H1 (cell line): ENCODE measurements around the gene SEMA6D. TPM values are rescaled to one million over a fixed set of nuclear protein-coding genes. Genes with fewer than 3 reads are reported as not detected.

ENCODE experiments used
- CTCF ChIA-PET: fragments of 300-600 bp; sonication (Branson Sonifier 250); formaldehyde crosslinking; loops from one replicate; lab custom pipeline; 2021; ENCODE audit not compliant: partially characterized antibody; lab: Charles Lee
- POLR2A ChIA-PET: fragments of 300-600 bp; sonication (Branson Sonifier 250); formaldehyde crosslinking; loops from one replicate; lab custom pipeline; 2021; ENCODE audit warnings: inconsistent platforms; ENCODE audit not compliant: partially characterized antibody; lab: Charles Lee
- DNase-seq, 2 experiments: peaks; one replicate each; pipeline versions ENCODE4 v3.0.0 to v3.0.0-alpha.2; 2010 to 2022; ENCODE audit warnings: low spot score in 2 of 2, low read depth in 1 of 2, mixed read lengths in 1 of 2
- FAIRE-seq: peaks from 2 replicates; lab custom pipeline; 2011; peaks lifted over from hg19 to GRCh38; lab: Jason Lieb, UNC
- H2AFZ ChIP-seq: 2 replicates; pipeline ENCODE4 v1.8.1; 2012; ENCODE audit warnings: low read length, inconsistent platforms
- H2AK5ac ChIP-seq: 2 replicates; pipeline ENCODE4 v1.6.1; 2013; ENCODE audit warnings: low read depth, low read length
- H2BK120ac ChIP-seq: replicated peaks from 2 replicates; pipeline ENCODE3; 2013; ENCODE audit warnings: low read depth, low read length, inconsistent platforms
- H2BK12ac ChIP-seq: 2 replicates; pipeline ENCODE4 v1.6.1; 2013; ENCODE audit warnings: low read depth, low read length
- H2BK15ac ChIP-seq: 2 replicates; pipeline ENCODE4 v1.6.1; 2013; ENCODE audit warnings: low read length
- H2BK20ac ChIP-seq: 2 replicates; pipeline ENCODE4 v1.6.1; 2013; ENCODE audit warnings: low read length
- H2BK5ac ChIP-seq: 2 replicates; pipeline ENCODE4 v1.6.1; 2013; ENCODE audit warnings: low read depth, low read length
- H3K14ac ChIP-seq: 2 replicates; pipeline ENCODE4 v1.6.1; 2013; ENCODE audit warnings: inconsistent platforms; ENCODE audit not compliant: insufficient read length
- H3K18ac ChIP-seq: 2 replicates; pipeline ENCODE4 v1.6.1; 2013; ENCODE audit warnings: low read length; ENCODE audit errors: extremely low read depth
- H3K23ac ChIP-seq: 2 replicates; pipeline ENCODE4 v1.6.1; 2013; ENCODE audit warnings: inconsistent platforms; ENCODE audit not compliant: insufficient read length
- H3K23me2 ChIP-seq: 2 replicates; pipeline ENCODE4 v1.6.1; 2013; ENCODE audit warnings: low read depth, low read length
- H3K27ac ChIP-seq: 2 replicates; pipeline ENCODE4 v1.6.1; 2011; ENCODE audit warnings: low read depth, low read length, inconsistent platforms
- H3K27me3 ChIP-seq, 4 experiments: replicated peaks in 1 of 4; 1 replicate in 1 of 4; 2 replicates in 3 of 4; pipeline versions ENCODE4 v1.6.1 to v1.8.1; 2011 to 2013; ENCODE audit warnings: low read length in 3 of 4, mild to moderate bottlenecking in 3 of 4, inconsistent platforms in 2 of 4, mixed read lengths in 2 of 4, moderate library complexity in 1 of 4; ENCODE audit not compliant: control insufficient read depth in 3 of 4, insufficient read depth in 3 of 4; ENCODE audit errors: extremely low read depth in 1 of 4
- H3K36me3 ChIP-seq, 4 experiments: 2 replicates each; pipeline versions ENCODE4 v1.6.1 to v1.8.1; 2011 to 2013; ENCODE audit warnings: mild to moderate bottlenecking in 4 of 4, low read length in 3 of 4, moderate library complexity in 2 of 4, control low read depth in 1 of 4, inconsistent platforms in 1 of 4; ENCODE audit not compliant: insufficient read depth in 4 of 4, control insufficient read depth in 2 of 4
- H3K4ac ChIP-seq: replicated peaks from 2 replicates; pipeline ENCODE3; 2013; ENCODE audit warnings: low read length, low read depth, mixed read lengths, inconsistent platforms; ENCODE audit not compliant: insufficient read length
- H3K4me1 ChIP-seq, 4 experiments: replicated peaks in 1 of 4; 1 replicate in 1 of 4; 2 replicates in 3 of 4; pipeline versions ENCODE4 v1.6.1 to v1.8.1; 2011 to 2013; ENCODE audit warnings: low read length in 3 of 4, inconsistent platforms in 2 of 4, mixed read lengths in 1 of 4; ENCODE audit not compliant: insufficient read depth in 4 of 4, control insufficient read depth in 3 of 4
- H3K4me2 ChIP-seq, 2 experiments: 2 replicates each; pipeline versions ENCODE4 v1.6.1 to v1.8.1; 2011 to 2013; ENCODE audit warnings: low read depth in 2 of 2, low read length in 2 of 2, control low read depth in 1 of 2, inconsistent platforms in 1 of 2, mild to moderate bottlenecking in 1 of 2; ENCODE audit not compliant: insufficient read depth in 1 of 2
- H3K4me3 ChIP-seq, 4 experiments: fragments of 200-600, 300-600 bp in 1 of 4; sonication (generic), shearing (Covaris generic), sonication (Bioruptor Twin) in 1 of 4; 2 replicates each; pipeline versions ENCODE4 v1.5.1 to v1.8.1; 2011 to 2016; ENCODE audit warnings: low read length in 4 of 4, low read depth in 3 of 4, control low read depth in 2 of 4, inconsistent platforms in 2 of 4, mild to moderate bottlenecking in 2 of 4, mixed read lengths in 1 of 4, moderate library complexity in 1 of 4; ENCODE audit not compliant: insufficient read depth in 2 of 4; ENCODE audit errors: extremely low read depth in 1 of 4
- H3K56ac ChIP-seq: replicated peaks from 2 replicates; pipeline ENCODE3; 2013; ENCODE audit warnings: low read depth, mild to moderate bottlenecking, mixed read lengths, low read length, inconsistent platforms; ENCODE audit not compliant: insufficient read length
- H3K79me1 ChIP-seq: 2 replicates; pipeline ENCODE4 v1.6.1; 2013; ENCODE audit warnings: low read depth, low read length, control low read depth
- H3K79me2 ChIP-seq, 2 experiments: 2 replicates each; pipeline versions ENCODE4 v1.6.1 to v1.8.1; 2012 to 2013; ENCODE audit warnings: low read length in 2 of 2, mild to moderate bottlenecking in 2 of 2, inconsistent platforms in 1 of 2; ENCODE audit not compliant: insufficient read depth in 2 of 2, control insufficient read depth in 1 of 2
- H3K9ac ChIP-seq, 4 experiments: replicated peaks in 1 of 4; 1 replicate in 1 of 4; 2 replicates in 3 of 4; pipeline versions ENCODE4 v1.6.1 to v1.8.1; 2011 to 2013; ENCODE audit warnings: low read depth in 3 of 4, low read length in 3 of 4, control low read depth in 2 of 4, mild to moderate bottlenecking in 2 of 4, moderate library complexity in 2 of 4, inconsistent platforms in 1 of 4; ENCODE audit errors: extremely low read depth in 1 of 4
- H3K9me3 ChIP-seq, 2 experiments: 2 replicates each; pipeline versions ENCODE4 v1.6.1 to v1.8.1; 2012 to 2013; ENCODE audit warnings: mild to moderate bottlenecking in 2 of 2, moderate library complexity in 2 of 2, control low read depth in 1 of 2, inconsistent platforms in 1 of 2, low read depth in 1 of 2, low read length in 1 of 2, mixed read lengths in 1 of 2; ENCODE audit not compliant: insufficient read depth in 2 of 2
- H4K20me1 ChIP-seq, 2 experiments: replicated peaks in 1 of 2; 2 replicates each; pipeline versions ENCODE3 to v1.8.1; 2011 to 2013; ENCODE audit warnings: inconsistent platforms in 2 of 2, low read length in 2 of 2, mild to moderate bottlenecking in 1 of 2; ENCODE audit not compliant: insufficient read depth in 2 of 2, control insufficient read depth in 1 of 2
- H4K5ac ChIP-seq: 2 replicates; pipeline ENCODE4 v1.6.1; 2013; ENCODE audit warnings: low read length, low read depth, mixed read lengths, inconsistent platforms; ENCODE audit not compliant: insufficient read length
- H4K8ac ChIP-seq: 2 replicates; pipeline ENCODE4 v1.8.0; 2013; ENCODE audit warnings: mild to moderate bottlenecking, moderate library complexity, low read length, inconsistent platforms; ENCODE audit not compliant: insufficient read depth; ENCODE audit errors: extremely low read depth
- H4K91ac ChIP-seq: replicated peaks from 2 replicates; pipeline ENCODE3; 2013; ENCODE audit warnings: low read length, mixed read lengths, inconsistent platforms; ENCODE audit not compliant: insufficient read length
- HDAC2 ChIP-seq, 2 experiments: fragments of 300-600 bp in 1 of 2; sonication (generic) in 1 of 2; IDR thresholded peaks; 2 replicates each; pipeline ENCODE4 v1.6.1; 2011 to 2012; ENCODE audit warnings: low read depth in 2 of 2, low read length in 2 of 2, mild to moderate bottlenecking in 2 of 2, moderate library complexity in 2 of 2, borderline replicate concordance in 1 of 2, inconsistent platforms in 1 of 2
- KDM4A ChIP-seq: IDR thresholded peaks from one replicate; pipeline ENCODE4 v1.7.1; 2012; ENCODE audit warnings: low read depth, mild to moderate bottlenecking, moderate library complexity, low read length, inconsistent platforms; ENCODE audit not compliant: severe bottlenecking
- MAFK ChIP-seq: IDR thresholded peaks from 2 replicates; pipeline ENCODE4 v1.6.1; 2012; ENCODE audit warnings: low read depth, mild to moderate bottlenecking, improper control_type of control experiment, low read length
- POLR2A ChIP-seq, 2 experiments: IDR thresholded peaks; 1 replicate in 1 of 2; 2 replicates in 1 of 2; pipeline ENCODE4 v1.6.1; 2011; ENCODE audit warnings: low read depth in 2 of 2, low read length in 2 of 2, mild to moderate bottlenecking in 2 of 2; ENCODE audit errors: control extremely low read depth in 1 of 2
- SAP30 ChIP-seq: fragments of 300-600 bp; sonication (generic); IDR thresholded peaks from 2 replicates; pipeline ENCODE4 v1.7.1; 2012; ENCODE audit warnings: low read length, moderate library complexity, mild to moderate bottlenecking, inconsistent platforms; ENCODE audit not compliant: insufficient read depth, insufficient replicate concordance
- SIRT6 ChIP-seq: IDR thresholded peaks from one replicate; pipeline ENCODE4 v1.7.1; 2012; ENCODE audit warnings: low read length, inconsistent platforms
- SRF ChIP-seq: IDR thresholded peaks from 2 replicates; pipeline ENCODE4 v1.6.1; 2011; ENCODE audit warnings: mild to moderate bottlenecking, low read depth, low read length, moderate library complexity
- WGBS, 2 experiments: shearing (Covaris generic) in 1 of 2; methylation state at CpG; one replicate each; pipeline versions ENCODE4 v1.1.6 to v1.1.7; 2013 to 2015; ENCODE audit warnings: low lambda C conversion rate in 2 of 2, mixed read lengths in 2 of 2, inconsistent platforms in 1 of 2, low coverage in 1 of 2, missing lambda C conversion rate in 1 of 2; ENCODE audit not compliant: insufficient replicate concordance in 2 of 2, insufficient coverage in 1 of 2, insufficient read length in 1 of 2; ENCODE audit errors: extremely low coverage in 1 of 2, missing lambda C conversion rate in 1 of 2; 5-methylcytosine and 5-hydroxymethylcytosine counted together
- polyA plus RNA-seq, 7 experiments: library from polyadenylated mRNA; depleted of rRNA in 3 of 7; stranded (reverse) in 5 of 7; unstranded in 2 of 7; fragments of >200 nt in 5 of 7; fragments of 200-250 nt in 2 of 7; gene quantifications; 1 replicate in 5 of 7; 2 replicates in 1 of 7; 4 replicates in 1 of 7; pipeline versions ENCODE4 v1.2.1 to v1.2.3, GENCODE V29; 2011 to 2013; ENCODE audit warnings: missing spikeins in 2 of 7, mixed read lengths in 2 of 7
- total RNA-seq: library from RNA; stranded (reverse); fragmentation: NEBNext Ultra II Directional; extraction: Animal tissue kit (Norgen Biotek cat#: 25700); gene quantifications from 2 replicates; pipeline ENCODE4 v1.2.1, GENCODE V29; 2021

SEMA6D gene
- total and polyA plus RNA-seq, 2 of the 8 experiments (the other 6 are each of a cell fraction or from before 2014, with no cell fraction given): 2.2 to 3.8 TPM

GRCh38 chr15:47741082-47741481, 23.8 kb downstream of the SEMA6D start:
- DNase-seq (no peak), FAIRE-seq (no peak)
- no peak overlapping the region for H3K27ac ChIP-seq
- H2BK15ac ChIP-seq: no peak overlapping the region
- H2BK120ac ChIP-seq: no peak overlapping the region
- POLR2A ChIA-PET: interaction anchor here (0.7 kb wide), 1 partner anchor 23 kb away, joined by 3 read pairs; no protein-coding TSS in a partner anchor
- no peak overlapping the region for H3K23ac ChIP-seq
- no peak overlapping the region for H3K4me2 ChIP-seq
- H3K79me2 ChIP-seq: no peaks in the 10 kb centered on the region
- no peak overlapping the region for H2AFZ ChIP-seq
- no peak overlapping the region for H3K4ac ChIP-seq
- H3K79me1 ChIP-seq: no peaks in the 10 kb centered on the region
- no peak overlapping the region for H2BK5ac ChIP-seq
- no peaks in the 10 kb centered on the region; a peak in 1 of 8 replicates for H3K36me3 ChIP-seq
- WGBS, 2 experiments: 93% methylated on average over 4 of the region's 4 CpGs; no CpG with 5 or more reads in 1 of the 2 experiments
- no peak overlapping the region for H3K4me3 ChIP-seq
- no peak overlapping the region for H2BK12ac ChIP-seq
- no peaks in the 10 kb centered on the region for H4K20me1 ChIP-seq
- TF ChIP-seq POLR2A (IDR thresholded peaks at IDR 0.05; ENCODE audit: control extremely low read depth in 1 of 2, low read depth in 2 of 2, low read length in 2 of 2): no peak
- TF ChIP-seq HDAC2 (IDR thresholded peaks at IDR 0.05; ENCODE audit: borderline replicate concordance in 1 of 2, low read depth in 2 of 2, low read length in 2 of 2): no peak
- TF ChIP-seq SIRT6: no peak
- no peak for TF ChIP-seq SRF
- TF ChIP-seq KDM4A: no peak
- no peak for TF ChIP-seq MAFK
- TF ChIP-seq SAP30: no peak
- CTCF ChIA-PET: no interaction called here
- H4K91ac ChIP-seq: no peak overlapping the region
- H3K56ac ChIP-seq: no peak overlapping the region
- H3K18ac ChIP-seq: no peak overlapping the region
- no peak overlapping the region for H4K8ac ChIP-seq
- no peak overlapping the region for H4K5ac ChIP-seq
- no peak overlapping the region for H3K9ac ChIP-seq
- H3K14ac ChIP-seq: no peak overlapping the region
- H3K23me2 ChIP-seq: no peaks in the 10 kb centered on the region
- H2BK20ac ChIP-seq: no peak overlapping the region
- no peak overlapping the region for H2AK5ac ChIP-seq
- H3K27me3 ChIP-seq: peaks cover 0 to 8% (median 5%) of the 10 kb centered on the region in 4 experiments; a peak in 5 of 7 replicates
- peaks cover 7 to 15% (median 13%) of the 10 kb centered on the region in 4 experiments for H3K4me1 ChIP-seq
- H3K9me3 ChIP-seq: no peaks in the 10 kb centered on the region
